ENCODE data around the gene PSEN2.
"Not testable (repeated sequence)": the region's sequence is repeated elsewhere in the genome, so short reads cannot be mapped to it uniquely, and the experiment has no call there.

The PSEN2 gene

GRCh38 chr1:226903819-226904716, 33.7 kb downstream of the PSEN2 start:
- H3K4me3 ChIP-seq (ENCODE audit: low read length): no peak overlapping the region
- no peak for TF ChIP-seq ZNF274 (IDR thresholded peaks at IDR 0.05; ENCODE audit: low read depth, low read length)

GRCh38 chr1:226904772-226905171, 34.4 kb downstream of the PSEN2 start:
- TF ChIP-seq ZNF274 (IDR thresholded peaks at IDR 0.05; ENCODE audit: low read depth, low read length): no peak
- H3K4me3 ChIP-seq (ENCODE audit: low read length): no peak overlapping the region

GRCh38 chr1:226908419-226908818, 38.0 kb downstream of the PSEN2 start:
- H3K4me3 ChIP-seq (ENCODE audit: low read length): no peak overlapping the region
- TF ChIP-seq ZNF274 (IDR thresholded peaks at IDR 0.05; ENCODE audit: low read depth, low read length): no peak

- TF ChIP-seq ZNF274 (IDR thresholded peaks at IDR 0.05; ENCODE audit: low read depth, low read length): no peak
Measured at GRCh38 chr1:226908913-226909312, 38.5 kb downstream of the PSEN2 start.

GRCh38 chr1:226912587-226913176, 42.3 kb downstream of the PSEN2 start:
- H3K4me3 ChIP-seq (ENCODE audit: low read length): no peak overlapping the region
- no peak for TF ChIP-seq ZNF274 (IDR thresholded peaks at IDR 0.05; ENCODE audit: low read depth, low read length)

More at GRCh38 chr1:226908913-226909312, 38.5 kb downstream of the PSEN2 start:
- H3K4me3 ChIP-seq (ENCODE audit: low read length): no peak overlapping the region

- H3K4me3 ChIP-seq (ENCODE audit: low read length): no peak overlapping the region
- TF ChIP-seq ZNF274 (IDR thresholded peaks at IDR 0.05; ENCODE audit: low read depth, low read length): no peak
Measured at GRCh38 chr1:226915672-226915995, 45.2 kb downstream of the PSEN2 start.

GRCh38 chr1:226916497-226916896, 46.1 kb downstream of the PSEN2 start:
- no peak overlapping the region for H3K4me3 ChIP-seq (ENCODE audit: low read length)
- no peak for TF ChIP-seq ZNF274 (IDR thresholded peaks at IDR 0.05; ENCODE audit: low read depth, low read length)

- no peak for TF ChIP-seq ZNF274 (IDR thresholded peaks at IDR 0.05; ENCODE audit: low read depth, low read length)
- no peak overlapping the region for H3K4me3 ChIP-seq (ENCODE audit: low read length)
Measured at GRCh38 chr1:226919587-226919986, 49.2 kb downstream of the PSEN2 start.

GRCh38 chr1:226919995-226920394, 49.6 kb downstream of the PSEN2 start:
- no peak for TF ChIP-seq ZNF274 (IDR thresholded peaks at IDR 0.05; ENCODE audit: low read depth, low read length)
- H3K4me3 ChIP-seq (ENCODE audit: low read length): no peak overlapping the region

- no peak for TF ChIP-seq ZNF274 (IDR thresholded peaks at IDR 0.05; ENCODE audit: low read depth, low read length)
- no peak overlapping the region for H3K4me3 ChIP-seq (ENCODE audit: low read length)
Measured at GRCh38 chr1:226920446-226920894, 50.1 kb downstream of the PSEN2 start.

- no peak for TF ChIP-seq ZNF274 (IDR thresholded peaks at IDR 0.05; ENCODE audit: low read depth, low read length)
- no peak overlapping the region for H3K4me3 ChIP-seq (ENCODE audit: low read length)
Measured at GRCh38 chr1:226921504-226921903, 51.1 kb downstream of the PSEN2 start.

GRCh38 chr1:226929260-226930111, 59.1 kb downstream of the PSEN2 start:
- H3K4me3 ChIP-seq (ENCODE audit: low read length): not testable (repeated sequence)

GRCh38 chr1:226934483-226935237, 64.2 kb downstream of the PSEN2 start:
- H3K4me3 ChIP-seq (ENCODE audit: low read length): no peak overlapping the region
- TF ChIP-seq ZNF274 (IDR thresholded peaks at IDR 0.05; ENCODE audit: low read depth, low read length): no peak

All from GM08714 (cell line).